A549 (cell line): ENCODE data around the gene CHD9. TPM values are rescaled to one million over a fixed set of nuclear protein-coding genes. Genes with fewer than 3 reads are reported as not detected.
"Not testable (repeated sequence)": the region's sequence is repeated elsewhere in the genome, so short reads cannot be mapped to it uniquely, and the experiment has no call there.

Source experiments
- ATAC-seq, 2 experiments: fragments of 200-7000 bp in 1 of 2; fragments of >200 bp in 1 of 2; cut with Nextera tagmentation in 1 of 2; cut with Tn5 transposase in 1 of 2; 3 replicates each; pipeline versions ENCODE4 v1.8.0 to v1.9.1; 2018 to 2020; ENCODE audit warnings: mild to moderate bottlenecking in 1 of 2, moderate library complexity in 1 of 2
- CTCF ChIA-PET: fragments of 300-600 bp; sonication (Branson Sonifier 250); formaldehyde crosslinking; extraction: SDS; loops from one replicate; lab custom pipeline; 2021; ENCODE audit warnings: antibody characterized with exemption, inconsistent platforms; lab: Yijun Ruan, JAX
- POLR2A ChIA-PET: fragments of 350-600 bp; formaldehyde crosslinking; extraction: SDS; loops from one replicate; lab custom pipeline; 2021; ENCODE audit warnings: antibody characterized with exemption, inconsistent platforms; lab: Yijun Ruan, JAX
- DNase-seq, 2 experiments: peaks; one replicate each; pipeline versions ENCODE4 v3.0.0 to v3.0.0-alpha.2; 2011 to 2016; ENCODE audit warnings: low read depth in 1 of 2, low spot score in 1 of 2
- FAIRE-seq: peaks from 2 replicates; lab custom pipeline; 2011; peaks lifted over from hg19 to GRCh38; lab: Jason Lieb, UNC
- H3K27ac ChIP-seq, 2 experiments: fragments of >200 bp; sonication (Bioruptor Twin); formaldehyde crosslinking; 3 replicates each; pipeline ENCODE4 v1.5.1; 2016 to 2017
- H3K4me1 ChIP-seq: fragments of >200 bp; sonication (Bioruptor Twin); formaldehyde crosslinking; 3 replicates; pipeline ENCODE4 v1.6.1; 2016
- H3K4me2 ChIP-seq: fragments of >200 bp; sonication (Bioruptor Twin); formaldehyde crosslinking; 3 replicates; pipeline ENCODE4 v1.6.1; 2016
- H3K4me3 ChIP-seq: fragments of >200 bp; sonication (Bioruptor Twin); formaldehyde crosslinking; 3 replicates; pipeline ENCODE4 v1.5.1; 2016
- H3K9me3 ChIP-seq: fragments of >200 bp; sonication (Bioruptor Twin); formaldehyde crosslinking; 3 replicates; pipeline ENCODE4 v1.6.1; 2016
- BHLHE40 ChIP-seq: IDR thresholded peaks from 2 replicates; pipeline ENCODE4 v1.6.1; 2012; ENCODE audit warnings: low read depth, low read length, inconsistent platforms
- CHD2 ChIP-seq: fragments of 150-350 bp; IDR thresholded peaks from 2 replicates; pipeline ENCODE4 v1.6.1; 2014; ENCODE audit warnings: low read length; ENCODE audit not compliant: partially characterized antibody
- EHMT2 ChIP-seq: fragments of 200-600 bp; sonication (generic); IDR thresholded peaks from 2 replicates; pipeline ENCODE4 v1.6.1; 2016; ENCODE audit warnings: antibody characterized with exemption, low read depth, mild to moderate bottlenecking, moderate library complexity
- ELK1 ChIP-seq: fragments of 150-350 bp; IDR thresholded peaks from 2 replicates; pipeline ENCODE4 v1.6.1; 2014; ENCODE audit warnings: low read depth, mild to moderate bottlenecking, low read length
- ESRRA ChIP-seq: fragments of 150-350 bp; IDR thresholded peaks from 2 replicates; pipeline ENCODE4 v1.6.1; 2014; ENCODE audit warnings: mild to moderate bottlenecking, low read length, borderline replicate concordance
- FOXS1 ChIP-seq: fragments of 250-450 bp; sonication (Bioruptor Pico); IDR thresholded peaks from 2 replicates; pipeline ENCODE4 v1.5.0; 2020; ENCODE audit warnings: mild to moderate bottlenecking, moderate library complexity
- GATA3 ChIP-seq: IDR thresholded peaks from 2 replicates; pipeline ENCODE4 v1.6.1; 2012; ENCODE audit warnings: borderline replicate concordance
- HDAC2 ChIP-seq: fragments of 200-600 bp; sonication (generic); IDR thresholded peaks from 2 replicates; pipeline ENCODE4 v1.6.1; 2016
- HOXA7 ChIP-seq: fragments of 250-450 bp; sonication (Bioruptor Pico); IDR thresholded peaks from 2 replicates; pipeline ENCODE4 v1.5.0; 2020; ENCODE audit warnings: mild to moderate bottlenecking, moderate library complexity
- HOXB5 ChIP-seq: fragments of 250-450 bp; sonication (Bioruptor Pico); IDR thresholded peaks from 2 replicates; pipeline ENCODE4 v1.5.0; 2020; ENCODE audit warnings: mild to moderate bottlenecking, moderate library complexity
- KDM1A ChIP-seq: fragments of 200-600 bp; sonication (generic); IDR thresholded peaks from 2 replicates; pipeline ENCODE4 v1.6.1; 2016; ENCODE audit warnings: low read depth, mild to moderate bottlenecking
- MAZ ChIP-seq: fragments of 150-350 bp; IDR thresholded peaks from 2 replicates; pipeline ENCODE4 v1.6.1; 2014; ENCODE audit warnings: antibody characterized with exemption, low read depth, low read length, borderline replicate concordance
- PHF8 ChIP-seq: fragments of 200-600 bp; sonication (generic); IDR thresholded peaks from 2 replicates; pipeline ENCODE4 v1.6.1; 2016; ENCODE audit warnings: low read depth, mild to moderate bottlenecking, antibody characterized with exemption, moderate library complexity, borderline replicate concordance
- RAD21 ChIP-seq, 2 experiments: fragments of >200 bp in 1 of 2; sonication (Bioruptor Twin) in 1 of 2; formaldehyde crosslinking in 1 of 2; IDR thresholded peaks in 1 of 2; conservative IDR thresholded peaks in 1 of 2; 2 replicates in 1 of 2; 3 replicates in 1 of 2; pipeline ENCODE4 v1.6.1; 2012 to 2018; ENCODE audit warnings: inconsistent platforms in 1 of 2
- RNF2 ChIP-seq: fragments of 200-600 bp; sonication (generic); IDR thresholded peaks from 2 replicates; pipeline ENCODE4 v1.6.1; 2016; ENCODE audit warnings: low read depth, mild to moderate bottlenecking, antibody characterized with exemption, moderate library complexity, borderline replicate concordance
- TP53 ChIP-seq: fragments of 250-450 bp; sonication (Bioruptor Pico); IDR thresholded peaks from 2 replicates; pipeline ENCODE4 v1.5.0; 2021; ENCODE audit warnings: mild to moderate bottlenecking, moderate library complexity
- ZC3H11A ChIP-seq: fragments of 450-650 bp; IDR thresholded peaks from 2 replicates; pipeline ENCODE4 v1.6.1; 2014; ENCODE audit warnings: antibody characterized with exemption, mild to moderate bottlenecking
- WGBS: methylation state at CpG from one replicate; pipeline ENCODE4 v1.1.6; 2017; ENCODE audit errors: missing lambda C conversion rate; 5-methylcytosine and 5-hydroxymethylcytosine counted together
- polyA plus RNA-seq, 4 experiments: library from polyadenylated mRNA; depleted of rRNA in 3 of 4; stranded (reverse); fragments of >200 nt; fragmentation: RNase III in 1 of 4; extraction: RNeasy Plus Mini Kit Qiagen cat#74134 plus additional on column Dnase treatment in 1 of 4; gene quantifications; 2 replicates in 3 of 4; 3 replicates in 1 of 4; pipeline ENCODE4 v1.2.3, GENCODE V29; 2011 to 2017

CHD9 gene
- polyA plus RNA-seq, 2 of the 4 experiments (the other 2 are of a cell fraction): 17.8 to 51.6 TPM

- DNase-seq: no peak
- no peak for ATAC-seq
- FAIRE-seq: no peak
These were observed 211.4 kb downstream of the CHD9 start for GRCh38 chr16:53266156-53266555.

GRCh38 chr16:53278498-53278897 lies 223.7 kb downstream of the CHD9 start:
- H3K4me2 ChIP-seq, FAIRE-seq, CTCF ChIA-PET, H3K4me1 ChIP-seq, H3K9me3 ChIP-seq, ATAC-seq, POLR2A ChIA-PET, DNase-seq, H3K27ac ChIP-seq, H3K4me3 ChIP-seq: not testable (repeated sequence)
- 94% methylated on average over 1 of the region's 2 CpGs for WGBS

More at GRCh38 chr16:53266156-53266555, 211.4 kb downstream of the CHD9 start:
- Histone ChIP-seq H3K4me3 (no peak overlapping the region), H3K27ac (no peak overlapping the region), H3K9me3 (no peaks in the 10 kb centered on the region), H3K4me1 (no peaks in the 10 kb centered on the region), H3K4me2 (no peak overlapping the region)
- TF ChIP-seq ELK1 (no peak), RNF2 (no peak), EHMT2 (no peak), KDM1A (no peak), BHLHE40 (no peak), FOXS1 (no peak), RAD21 (conservative IDR thresholded peaks at IDR 0.05 in 1 of 2, IDR thresholded peaks at IDR 0.05 in 1 of 2) (no peak), HOXB5 (CRISPR knock-in tag) (no peak)
- CTCF ChIA-PET: interaction anchor here (1.1 kb wide), 1 partner anchor 16 kb away, joined by 3 read pairs; no protein-coding TSS in a partner anchor
- POLR2A ChIA-PET: no interaction called here

- H3K4me3 ChIP-seq: no peak overlapping the region
- DNase-seq: no peak
- POLR2A ChIA-PET: no interaction called here
- TF ChIP-seq TP53: no peak
- TF ChIP-seq, all 56 proteins: peak for 0
- Histone ChIP-seq H3K4me2 (no peak overlapping the region), H3K4me1 (no peaks in the 10 kb centered on the region), H3K9me3 (0 out of 3 replicates have a peak, but pooled peaks cover 3% of the 10 kb centered on the region), H3K27ac (no peak overlapping the region)
- ATAC-seq (no peak), FAIRE-seq (no peak)
- WGBS: 97% methylated on average over 2 of the region's 2 CpGs
- CTCF ChIA-PET: interaction anchor here (1.3 to 3.0 kb wide), 3 partner anchors 17 to 226 kb away, joined by 3 to 10 read pairs (median 5); partner anchors contain the start of gene CHD9
These were observed 226.5 kb downstream of the CHD9 start for GRCh38 chr16:53281280-53281679.

- H3K9me3 ChIP-seq: 0 out of 3 replicates have a peak, but pooled peaks cover 3% of the 10 kb centered on the region
- FAIRE-seq (no peak), DNase-seq (no peak), ATAC-seq (no peak; a peak in 1 of 6 replicates)
- no peak overlapping the region for H3K4me3 ChIP-seq
- H3K4me1 ChIP-seq: no peaks in the 10 kb centered on the region
- no peak overlapping the region for H3K4me2 ChIP-seq
- ChIA-PET CTCF (interaction anchor here (0.9 to 3.0 kb wide), 4 partner anchors 17 to 227 kb away, joined by 3 to 10 read pairs (median 4); partner anchors contain the start of gene CHD9), POLR2A (no interaction called here)
- WGBS: 91% methylated on average over 2 of the region's 2 CpGs
- no peak overlapping the region for H3K27ac ChIP-seq
- no peak for TF ChIP-seq MAZ
- TF ChIP-seq HDAC2: no peak
- no peak for TF ChIP-seq GATA3
- no peak for TF ChIP-seq HOXA7 (CRISPR knock-in tag)
- no peak for TF ChIP-seq ESRRA
- TF ChIP-seq CHD2: no peak
- no peak for TF ChIP-seq PHF8
- TF ChIP-seq ZC3H11A: no peak
These were observed 227.1 kb downstream of the CHD9 start for GRCh38 chr16:53281859-53282258.
